NK-92 treated with Interleukin-12 subunit alpha and Interleukin-12 subunit beta, amount 100 ng/mL, for 24 hours (cell line): Measurements from ENCODE around the gene FAIM.
"Not testable (repeated sequence)": the region's sequence is repeated elsewhere in the genome, so short reads cannot be mapped to it uniquely, and the experiment has no call there.

Source experiments
- DNase-seq: peaks from one replicate; lab custom pipeline; 2025; lab: John Stamatoyannopoulos, UW

FAIM gene

GRCh38 chr3:138608322-138609135 is at the start of gene FAIM:
TSS of gene FAIM (plus strand) at chr3:138608771. CDS start at chr3:138619727, 10,956 bp downstream.
- peak; percentile 41 for DNase-seq

- DNase-seq = no peak
These were observed 49.4 kb upstream of the FAIM start for GRCh38 chr3:138559134-138559533.

GRCh38 chr3:138560501-138560900 is 48.1 kb upstream of the FAIM start:
- no peak for DNase-seq

- DNase-seq = not testable (repeated sequence)
These were observed 45.7 kb upstream of the FAIM start for GRCh38 chr3:138562902-138563301.

- DNase-seq = not testable (repeated sequence)
These were observed 42.3 kb upstream of the FAIM start for GRCh38 chr3:138566293-138566692.

- DNase-seq = no peak
These were observed 41.2 kb upstream of the FAIM start for GRCh38 chr3:138567403-138567802.

- no peak for DNase-seq
These were observed 39.5 kb upstream of the FAIM start for GRCh38 chr3:138569090-138569489.

GRCh38 chr3:138569624-138570023 is 38.9 kb upstream of the FAIM start:
- not testable (repeated sequence) for DNase-seq

GRCh38 chr3:138573138-138573537 is 35.4 kb upstream of the FAIM start:
- no peak for DNase-seq

- DNase-seq = no peak
These were observed 30.4 kb upstream of the FAIM start for GRCh38 chr3:138578141-138578540.

- no peak for DNase-seq
These were observed 29.5 kb upstream of the FAIM start for GRCh38 chr3:138578961-138579574.

GRCh38 chr3:138587374-138587773 is 21.2 kb upstream of the FAIM start:
- DNase-seq = no peak

GRCh38 chr3:138588445-138588844 is 20.1 kb upstream of the FAIM start:
- no peak for DNase-seq

- DNase-seq = no peak
These were observed 17.2 kb upstream of the FAIM start for GRCh38 chr3:138591392-138591791.

GRCh38 chr3:138593488-138594149 is 15.0 kb upstream of the FAIM start:
- no peak for DNase-seq

- no peak for DNase-seq
These were observed 14.2 kb upstream of the FAIM start, which contains the start of gene CEP70 for GRCh38 chr3:138594150-138594934. TSS of gene CEP70 (minus strand) at chr3:138594260. CDS start at chr3:138572927, 21,333 bp downstream.

- no peak for DNase-seq
These were observed 13.5 kb upstream of the FAIM start for GRCh38 chr3:138594935-138595610.

GRCh38 chr3:138597186-138597976 is 11.2 kb upstream of the FAIM start:
- not testable (repeated sequence) for DNase-seq

GRCh38 chr3:138598534-138598933 is 10.0 kb upstream of the FAIM start:
- DNase-seq = no peak

GRCh38 chr3:138600100-138600745 is 8.3 kb upstream of the FAIM start:
- DNase-seq = no peak
